Measurements from ENCODE around the gene RASAL2.

Gene RASAL2

DNA sequence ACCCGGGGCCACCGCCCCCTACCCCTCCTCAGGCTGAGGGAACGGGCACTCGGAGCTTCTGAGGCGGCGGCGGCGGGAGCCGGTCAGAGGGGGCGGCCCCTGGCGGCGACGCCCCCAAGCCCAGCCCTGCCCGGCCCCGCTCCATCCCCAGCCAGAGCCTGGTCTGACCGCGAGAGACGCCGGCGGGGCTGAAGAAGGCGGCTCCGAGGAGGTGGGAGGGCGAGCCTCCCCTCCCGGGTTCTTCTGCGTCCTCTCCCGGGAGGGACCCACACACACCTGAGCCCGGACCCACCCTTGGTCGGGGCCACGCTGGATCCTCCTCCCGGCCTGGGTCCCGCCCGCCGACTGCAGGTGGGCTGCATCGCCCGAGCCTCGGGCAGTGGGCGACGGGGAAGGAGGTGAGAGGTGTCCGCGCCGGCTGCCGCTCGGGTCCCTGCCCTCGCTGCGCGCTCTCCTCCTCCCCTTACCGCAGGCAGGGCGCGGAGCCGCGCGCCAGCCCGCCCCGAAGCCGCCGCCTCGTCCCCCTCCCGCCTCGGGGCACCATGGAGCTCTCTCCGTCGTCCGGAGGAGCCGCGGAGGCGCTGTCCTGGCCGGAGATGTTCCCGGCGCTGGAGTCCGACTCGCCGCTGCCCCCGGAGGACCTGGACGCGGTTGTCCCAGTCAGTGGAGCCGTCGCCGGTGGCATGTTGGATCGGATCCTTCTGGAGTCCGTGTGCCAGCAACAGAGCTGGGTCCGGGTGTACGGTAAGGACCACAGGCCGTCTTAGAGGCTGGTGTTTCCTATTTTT, at the start of gene RASAL2:
TSS of gene RASAL2 (plus strand) at position 154 of the 788 bp plus-strand sequence. CDS start at position 543, 389 bp downstream.
- no peak for DNase-seq

DNA sequence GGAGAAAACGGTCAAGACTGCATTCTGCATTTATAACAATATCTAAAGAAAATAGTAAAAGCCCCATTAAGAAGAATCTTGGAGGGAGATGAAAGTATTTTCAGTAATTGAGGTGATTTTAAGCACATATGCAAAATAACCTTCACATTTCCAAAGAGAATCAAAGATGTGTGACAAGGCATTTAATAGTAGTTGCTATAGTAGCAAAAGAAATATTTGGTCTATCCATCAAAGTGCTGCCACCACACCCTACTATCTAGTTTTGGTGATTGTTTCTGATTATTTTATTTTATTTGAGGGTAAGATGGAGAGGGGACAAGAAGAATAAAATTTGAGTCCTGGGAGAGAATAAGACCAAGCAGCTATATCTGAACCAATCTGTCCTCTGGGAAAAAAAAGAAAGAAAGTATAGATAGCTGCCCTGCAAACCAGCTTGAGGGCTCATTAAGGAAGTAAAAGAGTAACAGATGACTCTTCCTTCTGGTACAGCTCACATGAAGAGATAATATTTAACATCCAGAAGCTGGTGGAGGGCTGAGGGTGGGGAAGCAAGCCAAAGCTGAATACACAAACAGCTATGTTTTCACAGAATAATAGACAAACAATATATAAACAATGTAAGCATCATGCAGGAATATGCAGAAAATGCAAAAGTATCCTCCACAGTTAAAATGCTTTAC, 47.2 kb upstream of the RASAL2 start:
- DNase-seq: no peak

DNA sequence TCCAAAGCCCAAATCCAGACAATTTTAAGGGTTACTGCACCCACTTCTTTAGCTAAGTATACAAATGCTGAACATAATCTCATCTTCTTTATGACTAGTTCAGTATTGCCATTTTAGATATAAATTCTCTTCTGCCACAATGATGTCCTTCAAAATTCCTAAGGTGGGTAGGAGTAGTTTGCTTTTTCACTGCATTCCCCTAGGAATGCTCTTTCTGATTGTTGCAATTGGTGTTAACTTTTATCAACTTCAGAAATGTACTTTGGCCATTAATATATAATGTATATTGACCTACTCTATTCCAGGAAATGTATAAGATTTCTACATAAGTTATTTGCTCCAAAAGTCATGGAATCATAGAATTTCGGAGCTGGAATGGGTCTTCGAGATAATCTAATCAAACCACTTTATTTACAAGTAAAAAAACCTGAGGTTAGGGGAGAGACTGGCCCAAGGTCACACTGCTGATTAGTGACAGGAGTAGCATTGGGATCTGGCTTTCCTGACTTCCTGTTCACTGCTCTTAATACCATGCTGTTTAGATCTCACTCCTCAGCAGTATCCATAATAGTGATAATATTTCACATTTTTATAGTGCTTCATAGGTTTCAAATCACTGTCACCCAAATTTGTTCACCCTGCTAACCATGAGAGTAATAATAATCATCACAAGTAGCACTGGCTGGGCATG, 46.4 kb upstream of the RASAL2 start:
- no peak for DNase-seq

DNA sequence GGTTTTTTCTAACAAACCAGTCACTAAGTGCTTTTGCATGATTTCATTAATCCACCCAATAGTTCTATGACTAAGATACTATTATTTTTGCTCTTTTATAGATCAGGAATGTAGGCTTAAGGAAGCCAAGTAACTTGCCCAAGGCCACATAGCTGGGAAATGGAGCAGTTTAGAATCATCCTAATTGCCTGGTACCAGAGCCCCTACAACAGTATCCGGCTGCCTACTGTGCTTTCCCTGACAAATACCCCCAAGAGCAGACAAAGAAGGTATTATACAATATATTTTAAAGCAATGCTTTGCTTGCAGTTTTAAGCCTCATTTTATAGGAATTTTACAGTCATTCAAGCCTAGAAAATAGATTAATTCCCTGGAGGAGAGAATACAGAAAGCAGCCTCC, 45.5 kb upstream of the RASAL2 start:
- no peak for DNase-seq

DNA sequence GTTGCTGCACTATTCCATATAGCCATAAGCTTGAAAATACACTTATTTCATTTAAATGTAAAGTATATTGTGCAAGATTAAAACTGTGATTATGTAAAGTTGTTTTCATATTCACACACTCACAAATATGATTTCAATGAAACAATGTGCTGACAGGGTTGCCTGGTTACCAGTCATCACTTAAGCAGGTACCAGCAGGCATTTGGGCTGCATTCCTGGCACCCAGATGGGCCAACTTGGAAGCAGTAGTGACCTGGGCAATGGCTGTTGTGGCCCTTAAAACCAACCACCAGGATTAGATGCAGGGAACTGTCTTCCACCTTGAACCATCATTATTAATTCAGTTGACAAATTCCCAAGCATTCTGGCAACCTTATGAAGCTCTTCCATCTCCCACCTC, 45.0 kb upstream of the RASAL2 start:
- DNase-seq: no peak

DNA sequence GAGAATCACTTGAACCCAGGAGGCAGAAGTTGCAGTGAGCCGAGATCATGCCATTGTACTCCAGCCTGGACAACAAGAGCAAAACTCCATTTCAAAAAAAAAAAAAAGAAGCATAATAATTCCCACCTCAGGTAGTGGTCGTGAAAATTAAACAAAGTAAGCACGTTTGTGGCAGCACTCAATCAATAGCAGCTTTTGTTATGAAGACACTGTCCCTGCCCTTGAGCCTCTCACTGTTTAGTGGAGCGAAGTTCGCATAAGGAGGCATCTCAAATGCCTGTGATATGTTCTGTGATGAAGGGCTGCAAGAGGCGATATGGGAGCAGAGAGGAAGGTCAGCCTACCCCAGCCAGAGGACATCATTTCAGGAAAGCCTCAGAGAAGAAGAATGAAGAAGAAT, 43.8 kb upstream of the RASAL2 start:
- no peak for DNase-seq

DNA sequence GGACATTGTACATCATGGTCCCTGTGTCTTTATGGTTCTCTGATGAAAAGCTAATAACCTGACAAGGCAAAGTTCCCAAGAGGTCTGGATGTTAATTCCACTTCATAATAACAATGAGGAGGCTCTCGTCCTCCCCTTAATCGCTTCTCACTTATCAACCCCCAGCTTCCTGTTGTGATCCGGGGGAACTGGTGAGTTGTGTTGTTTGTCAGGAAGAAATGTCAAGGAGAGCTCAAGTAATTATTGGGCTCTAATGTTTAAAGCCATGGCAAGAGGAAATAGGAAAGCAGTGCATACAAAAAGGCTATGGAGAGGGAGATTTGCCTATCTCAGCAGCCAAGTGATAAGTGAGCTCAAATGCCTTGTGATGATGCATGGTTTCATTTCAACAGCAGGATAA, 42.8 kb upstream of the RASAL2 start:
- DNase-seq: no peak

DNA sequence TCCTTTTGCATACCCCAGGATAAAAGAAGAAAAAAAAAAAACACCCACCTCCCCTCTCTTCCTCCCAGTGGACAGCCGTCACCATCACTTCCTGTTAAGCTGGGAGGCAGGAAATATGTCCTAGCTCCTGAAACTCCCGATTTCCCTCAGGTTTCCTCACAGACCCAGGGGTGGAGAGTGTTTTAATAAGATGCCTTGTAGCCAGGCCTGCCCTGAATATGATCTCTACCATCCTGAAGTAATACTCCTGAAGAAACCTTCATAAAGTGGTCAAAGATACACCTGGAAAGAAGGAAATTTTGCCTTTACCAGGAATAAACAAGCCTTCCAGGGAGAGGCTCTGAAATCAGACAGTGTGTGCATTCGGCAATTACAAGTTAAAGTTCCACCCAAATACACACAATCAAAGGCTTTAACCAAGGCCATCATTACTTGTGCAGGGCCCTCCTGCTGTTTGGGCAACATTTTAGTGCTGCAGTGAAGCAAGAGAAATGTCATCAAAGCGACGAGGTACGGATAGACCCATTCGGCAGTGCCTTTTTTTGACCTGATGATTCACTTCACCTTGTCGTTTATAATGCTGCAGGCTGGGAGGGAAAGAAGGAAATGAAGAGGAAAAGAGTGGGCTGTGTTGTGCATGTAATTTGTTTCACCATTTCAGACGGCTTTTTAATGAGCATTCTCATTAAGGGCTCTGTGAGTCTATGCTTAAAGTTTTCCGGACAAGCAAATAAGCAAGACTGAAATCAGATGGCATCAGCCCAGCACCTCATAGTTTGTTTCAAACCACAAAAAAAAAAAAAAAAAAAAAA, 41.0 kb upstream of the RASAL2 start:
- DNase-seq: no peak

DNA sequence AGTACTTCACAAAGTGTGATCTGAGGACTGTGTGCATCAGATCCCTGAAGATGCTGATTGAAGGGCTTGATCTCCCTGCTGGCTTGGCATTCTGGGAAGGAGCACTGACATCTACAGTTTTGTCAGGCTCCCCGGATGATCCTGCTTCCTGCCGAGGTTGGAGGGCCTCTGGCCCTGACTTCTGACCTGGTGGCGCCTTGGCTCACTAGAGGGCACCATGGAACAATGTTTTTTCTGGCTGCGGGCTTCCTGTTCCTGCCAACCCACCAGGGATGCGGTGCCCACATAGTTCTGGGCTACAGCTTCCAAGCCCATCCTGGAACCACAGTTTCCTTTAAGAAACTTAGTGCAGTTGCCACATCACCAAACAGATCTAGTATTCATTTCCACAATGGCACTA, 38.8 kb upstream of the RASAL2 start:
- DNase-seq: no peak

DNA sequence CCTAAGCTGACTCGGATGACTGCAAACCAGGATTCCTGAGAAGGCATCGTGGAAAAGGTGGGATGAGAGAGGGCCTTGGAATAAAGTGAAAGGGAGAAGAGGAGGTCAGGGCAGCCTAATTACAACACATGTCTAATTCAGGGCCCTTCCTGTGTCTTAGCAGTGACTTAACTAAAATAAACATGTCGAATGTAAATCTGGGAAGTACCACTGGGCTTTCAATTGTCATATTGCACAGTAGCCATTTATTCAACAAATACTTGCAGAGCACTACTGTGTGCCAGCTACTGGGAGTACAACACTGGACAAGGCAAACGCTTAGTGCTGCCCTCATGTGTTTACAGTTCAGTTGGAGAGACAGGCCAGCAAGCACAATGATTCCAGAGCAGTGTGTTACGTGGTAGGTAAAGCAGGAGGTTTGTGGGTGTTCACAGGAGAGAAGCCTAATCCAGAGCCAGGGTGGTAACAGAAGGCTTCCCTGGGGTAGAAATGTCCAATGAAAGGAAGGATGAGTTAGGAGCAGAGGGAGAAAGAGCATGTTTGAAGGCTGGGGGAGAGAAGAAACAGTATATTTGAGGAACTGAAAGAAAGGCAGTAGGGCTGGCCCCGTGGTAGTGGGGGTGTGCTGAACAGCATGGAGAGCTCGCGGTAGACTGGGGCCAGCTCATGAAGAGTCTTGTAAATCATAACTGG, 38.0 kb upstream of the RASAL2 start:
- no peak for DNase-seq

DNA sequence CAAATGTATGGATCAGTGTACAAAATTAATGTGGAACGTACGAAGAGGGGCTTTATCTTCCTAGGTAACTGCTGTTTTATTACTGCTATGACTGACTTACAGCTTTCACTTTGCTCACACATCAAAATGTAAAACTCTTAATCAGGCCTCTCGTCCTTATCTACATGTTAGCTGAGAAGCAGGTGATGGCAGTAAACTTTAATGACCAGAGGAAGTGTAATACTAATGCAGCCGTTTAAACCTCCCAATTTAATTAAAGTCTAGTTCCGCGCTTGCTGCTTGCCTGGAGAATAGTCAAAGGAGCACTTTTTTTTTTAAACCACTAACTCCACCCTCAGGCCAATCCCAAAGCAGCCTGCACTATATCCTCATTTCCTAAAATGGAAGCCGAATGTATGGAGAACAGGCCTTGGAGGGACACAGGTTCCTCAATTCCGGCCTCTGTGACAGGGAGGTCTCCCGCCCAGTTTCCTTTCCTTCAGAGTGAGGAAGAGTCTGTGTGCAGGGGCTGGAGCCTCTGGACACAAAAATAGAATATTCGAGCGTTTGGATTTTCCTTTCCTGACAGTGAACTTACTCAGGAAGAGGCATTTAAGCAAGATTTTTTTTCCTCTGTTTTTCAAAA, 36.7 kb upstream of the RASAL2 start:
- DNase-seq: no peak

DNA sequence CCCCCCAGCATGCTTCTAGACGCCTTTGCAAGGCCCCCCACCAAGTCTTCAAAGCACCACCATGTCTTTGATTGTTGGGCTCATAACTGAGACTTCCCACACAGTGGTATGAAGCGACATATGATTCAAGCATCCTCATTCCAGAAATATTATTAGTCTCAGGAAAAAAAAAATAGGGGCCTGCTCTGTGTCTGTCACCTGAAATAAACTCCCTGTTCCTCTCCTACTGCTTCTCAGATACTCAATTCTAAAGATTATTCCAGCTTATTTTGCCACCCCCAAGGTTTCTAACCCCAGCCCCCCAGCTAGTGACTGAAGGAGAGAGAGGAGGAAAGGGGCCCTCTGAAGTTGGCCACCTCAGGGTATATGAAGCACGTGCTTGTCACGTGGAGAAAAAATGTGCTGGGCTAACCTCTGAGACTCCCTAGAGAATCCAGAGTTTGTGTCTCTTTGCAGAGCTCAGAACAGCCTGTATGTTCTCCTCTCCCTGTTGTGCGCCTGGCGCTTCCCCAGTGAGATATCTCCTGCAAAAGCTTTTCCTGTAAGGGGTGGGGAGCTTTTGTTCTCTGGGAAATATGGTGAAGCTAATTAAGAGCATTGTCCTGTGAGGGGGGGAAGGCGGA, 35.9 kb upstream of the RASAL2 start:
- DNase-seq: no peak

DNA sequence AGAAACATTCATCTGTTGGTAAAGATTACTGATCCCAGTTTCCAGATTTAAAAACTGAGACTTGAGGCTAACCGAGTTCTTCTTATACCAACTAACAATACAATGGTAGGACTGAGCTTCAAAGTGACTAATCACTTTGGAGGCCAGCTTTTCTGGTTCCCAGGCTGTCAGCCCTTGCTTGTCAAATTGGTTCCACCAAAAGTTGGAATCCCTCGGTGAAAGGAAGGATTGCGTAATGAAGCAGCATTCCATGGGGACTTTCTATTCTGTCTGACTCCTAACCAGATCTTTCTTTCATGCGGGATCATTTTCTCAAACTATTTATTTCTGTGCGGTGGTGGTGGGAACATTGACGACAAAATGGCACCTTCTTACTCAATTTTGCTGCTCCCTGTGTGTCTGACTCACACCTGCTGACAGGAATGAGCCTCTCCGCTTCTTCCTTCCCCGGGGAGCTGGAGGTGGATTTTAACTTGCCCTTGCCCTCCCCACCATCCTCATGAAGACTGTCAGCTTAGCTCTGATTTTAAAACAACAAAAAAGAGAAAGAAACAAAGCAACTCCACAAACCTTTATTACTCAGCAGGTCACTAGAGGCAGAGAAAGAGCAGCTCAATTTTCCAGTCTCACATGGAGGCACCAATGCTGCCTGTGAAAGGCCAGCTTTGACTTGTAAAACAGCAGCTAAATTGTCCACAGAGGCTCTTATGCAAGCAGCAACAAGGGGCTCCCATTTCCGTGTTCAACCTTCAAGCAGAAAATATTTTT, 32.9 kb upstream of the RASAL2 start:
- DNase-seq: no peak

DNA sequence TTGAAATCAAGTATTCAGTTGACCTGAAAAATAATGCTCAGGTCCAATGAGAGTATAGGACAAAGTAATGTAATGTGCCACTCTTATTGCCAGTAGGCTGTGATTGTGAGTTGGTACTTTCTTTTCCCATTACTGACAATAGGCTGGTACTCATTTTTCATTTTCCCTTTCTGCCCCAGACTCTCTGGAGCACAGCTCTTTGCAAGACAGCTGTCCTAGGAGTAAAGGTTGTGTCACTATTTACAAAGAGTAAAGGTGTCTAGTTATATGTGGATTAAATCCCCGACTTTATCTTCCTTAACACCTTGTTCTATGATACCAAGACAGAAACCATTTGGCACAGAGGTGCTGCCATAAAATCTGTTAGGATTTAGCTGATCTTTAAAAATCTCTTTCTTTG, 32.3 kb upstream of the RASAL2 start:
- no peak for DNase-seq

DNA sequence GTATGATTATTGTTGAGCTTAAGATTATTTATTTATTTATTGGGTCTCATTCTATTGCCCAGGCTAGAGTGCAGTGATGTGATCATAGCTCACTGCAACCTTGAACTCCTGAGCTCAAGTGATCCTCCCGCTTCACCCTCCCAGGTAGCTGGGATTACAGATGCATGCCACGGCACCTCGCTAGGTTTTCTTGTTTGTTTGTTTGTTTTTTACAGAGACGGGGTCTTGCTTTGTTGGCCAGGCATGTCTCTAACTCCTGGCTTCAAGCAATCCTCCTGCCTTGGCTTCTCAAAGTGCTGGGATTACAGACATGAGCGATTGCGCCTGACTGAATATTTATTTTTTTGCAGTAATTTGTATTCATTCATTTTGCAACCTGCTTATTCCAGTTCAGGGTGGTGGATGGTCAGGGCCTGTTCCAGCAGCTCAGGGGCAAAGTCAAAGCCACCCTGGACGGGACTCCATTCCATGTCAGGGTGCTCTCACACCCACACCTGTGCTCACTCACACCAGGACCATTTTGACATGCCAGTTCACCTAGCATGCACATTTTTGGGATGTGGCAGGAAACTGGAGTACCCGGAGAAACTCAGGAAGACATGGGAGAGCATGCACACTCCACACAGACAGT, 29.6 kb upstream of the RASAL2 start:
- DNase-seq: no peak

DNA sequence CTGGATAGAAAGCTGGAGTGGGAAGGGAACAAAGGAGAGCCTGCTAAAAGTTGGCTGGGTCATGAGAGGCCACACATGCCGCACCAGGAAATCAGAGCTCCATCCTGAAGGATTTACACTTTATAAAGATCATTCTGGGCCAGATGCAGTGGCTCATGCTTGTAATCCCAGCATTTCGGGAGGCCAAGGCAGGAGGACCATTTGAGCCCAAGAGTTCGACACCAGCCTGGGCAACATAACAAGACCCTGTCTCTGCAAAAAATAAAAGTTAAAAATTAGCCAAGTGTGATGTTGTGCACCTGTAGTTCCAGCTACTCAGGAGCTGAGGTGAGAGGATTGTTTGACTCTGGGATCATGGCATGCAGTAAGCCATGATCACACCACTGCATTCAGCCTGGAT, 28.7 kb upstream of the RASAL2 start:
- DNase-seq: no peak

DNA sequence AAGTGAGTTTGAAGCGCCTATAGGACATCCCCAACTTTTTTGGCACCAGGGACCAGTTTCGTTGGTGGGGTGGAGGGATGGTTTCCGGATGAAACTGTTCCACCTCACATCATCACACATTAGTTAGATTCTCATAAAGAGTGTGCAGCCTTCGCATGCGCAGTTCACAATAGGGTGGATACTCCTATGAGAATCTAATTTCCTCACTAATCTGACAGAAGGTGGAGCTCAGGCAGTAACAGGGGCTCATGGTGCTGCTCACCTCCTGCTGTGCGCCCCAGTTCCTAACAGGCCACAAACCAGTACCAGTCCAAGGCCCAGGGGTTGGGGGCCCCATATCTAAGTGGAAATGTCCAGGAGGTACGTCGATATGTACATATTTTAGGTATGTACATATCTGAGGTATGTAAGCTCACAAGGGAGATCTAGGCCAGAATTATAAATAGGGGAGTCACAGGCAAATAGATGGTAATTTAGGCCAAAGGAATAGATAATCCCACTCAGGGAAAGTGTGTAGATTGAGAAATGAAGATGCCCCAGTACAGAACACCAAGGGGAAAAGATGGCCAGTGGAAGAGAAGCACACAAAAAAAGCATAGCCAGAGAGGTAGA, 27.5 kb upstream of the RASAL2 start:
- no peak for DNase-seq

DNA sequence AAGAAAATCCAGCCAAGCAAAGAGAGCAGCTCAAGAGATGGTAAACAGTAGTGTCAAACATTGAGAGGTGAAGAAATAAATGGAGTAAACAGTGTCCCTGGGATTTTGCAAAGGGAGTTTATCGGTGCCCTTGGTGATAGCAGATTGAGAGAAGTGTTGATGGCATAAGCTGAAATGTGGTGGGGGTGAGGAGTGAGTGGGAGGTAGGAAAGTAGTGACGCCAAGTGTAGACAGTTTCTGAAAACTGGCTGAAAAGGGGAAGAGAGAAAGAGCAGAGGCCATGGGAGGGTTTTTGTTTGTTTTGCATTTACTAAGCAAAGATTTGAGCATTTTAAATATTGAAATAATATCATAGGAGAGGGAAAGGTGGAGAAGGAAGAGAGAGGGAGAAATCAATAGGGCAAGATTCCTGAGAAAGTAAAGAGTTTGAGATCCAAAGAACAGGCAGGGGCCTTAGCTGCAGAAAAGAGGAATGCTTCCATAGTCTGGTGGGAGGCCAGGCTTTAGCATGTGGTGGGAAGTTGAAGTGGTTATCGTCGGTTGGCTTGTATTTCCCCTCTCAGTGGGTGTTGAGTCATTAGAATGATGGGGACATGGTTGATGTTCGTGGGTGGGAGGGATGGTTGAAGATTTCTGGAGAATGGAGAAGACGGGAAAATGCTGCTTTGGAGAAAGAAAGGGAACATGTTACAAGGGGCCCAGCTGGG, 26.8 kb upstream of the RASAL2 start:
- DNase-seq: no peak

DNA sequence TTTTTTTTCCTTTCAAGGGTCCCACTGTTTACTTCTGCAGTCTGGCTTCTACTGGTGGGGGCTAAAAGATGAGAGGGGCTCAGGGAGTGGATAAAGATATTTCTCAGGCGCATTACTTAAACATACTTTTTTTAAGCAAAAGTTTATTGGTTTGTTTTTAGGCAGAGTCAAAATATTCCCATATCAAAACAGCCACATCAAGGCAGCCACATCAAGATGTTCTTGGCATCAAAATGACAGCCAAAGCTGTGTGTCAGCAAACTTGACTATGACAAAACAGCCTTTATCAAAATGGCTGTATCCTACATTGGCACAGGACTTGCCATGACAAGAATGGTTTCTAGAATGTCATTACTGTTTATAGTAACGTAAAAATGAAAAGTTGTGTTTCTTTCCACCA, 22.1 kb upstream of the RASAL2 start:
- DNase-seq: no peak

Data from AML-193 (cell line).